Measurements from ENCODE around the gene MYO18A. TPM values are rescaled to one million over a fixed set of nuclear protein-coding genes. Genes with fewer than 3 reads are reported as not detected.

The MYO18A gene
- total RNA-seq, 2 donors from 2014 or later: 106 to 332 TPM

DNA sequence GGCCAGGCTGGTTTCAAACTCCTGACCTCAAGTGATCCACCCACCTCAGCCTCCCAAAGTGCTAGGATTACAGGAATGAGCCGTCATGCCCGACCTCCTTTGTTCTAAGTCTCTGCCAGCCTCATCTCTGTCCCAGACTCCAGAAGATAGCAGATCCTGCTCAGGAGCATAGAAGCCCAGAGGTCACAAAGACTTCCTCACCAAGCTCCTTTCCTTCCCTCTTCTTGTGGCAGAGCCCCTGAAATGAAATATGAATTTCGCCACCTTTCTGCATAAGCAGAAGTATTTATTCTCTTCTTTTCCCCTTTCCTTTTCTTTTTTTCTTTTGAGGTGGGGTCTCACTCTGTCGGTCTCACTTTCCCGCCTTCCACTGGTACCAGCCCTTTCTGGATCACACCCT, 148.7 kb downstream of the MYO18A start:
- no peak for ATAC-seq (ENCODE audit: insufficient number of reproducible peaks, low FRiP score, low read depth)
- TF ChIP-seq, protein P1, sequence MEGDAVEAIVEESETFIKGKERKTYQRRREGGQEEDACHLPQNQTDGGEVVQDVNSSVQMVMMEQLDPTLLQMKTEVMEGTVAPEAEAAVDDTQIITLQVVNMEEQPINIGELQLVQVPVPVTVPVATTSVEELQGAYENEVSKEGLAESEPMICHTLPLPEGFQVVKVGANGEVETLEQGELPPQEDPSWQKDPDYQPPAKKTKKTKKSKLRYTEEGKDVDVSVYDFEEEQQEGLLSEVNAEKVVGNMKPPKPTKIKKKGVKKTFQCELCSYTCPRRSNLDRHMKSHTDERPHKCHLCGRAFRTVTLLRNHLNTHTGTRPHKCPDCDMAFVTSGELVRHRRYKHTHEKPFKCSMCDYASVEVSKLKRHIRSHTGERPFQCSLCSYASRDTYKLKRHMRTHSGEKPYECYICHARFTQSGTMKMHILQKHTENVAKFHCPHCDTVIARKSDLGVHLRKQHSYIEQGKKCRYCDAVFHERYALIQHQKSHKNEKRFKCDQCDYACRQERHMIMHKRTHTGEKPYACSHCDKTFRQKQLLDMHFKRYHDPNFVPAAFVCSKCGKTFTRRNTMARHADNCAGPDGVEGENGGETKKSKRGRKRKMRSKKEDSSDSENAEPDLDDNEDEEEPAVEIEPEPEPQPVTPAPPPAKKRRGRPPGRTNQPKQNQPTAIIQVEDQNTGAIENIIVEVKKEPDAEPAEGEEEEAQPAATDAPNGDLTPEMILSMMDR (IDR thresholded peaks at IDR 0.05): no peak

DNA sequence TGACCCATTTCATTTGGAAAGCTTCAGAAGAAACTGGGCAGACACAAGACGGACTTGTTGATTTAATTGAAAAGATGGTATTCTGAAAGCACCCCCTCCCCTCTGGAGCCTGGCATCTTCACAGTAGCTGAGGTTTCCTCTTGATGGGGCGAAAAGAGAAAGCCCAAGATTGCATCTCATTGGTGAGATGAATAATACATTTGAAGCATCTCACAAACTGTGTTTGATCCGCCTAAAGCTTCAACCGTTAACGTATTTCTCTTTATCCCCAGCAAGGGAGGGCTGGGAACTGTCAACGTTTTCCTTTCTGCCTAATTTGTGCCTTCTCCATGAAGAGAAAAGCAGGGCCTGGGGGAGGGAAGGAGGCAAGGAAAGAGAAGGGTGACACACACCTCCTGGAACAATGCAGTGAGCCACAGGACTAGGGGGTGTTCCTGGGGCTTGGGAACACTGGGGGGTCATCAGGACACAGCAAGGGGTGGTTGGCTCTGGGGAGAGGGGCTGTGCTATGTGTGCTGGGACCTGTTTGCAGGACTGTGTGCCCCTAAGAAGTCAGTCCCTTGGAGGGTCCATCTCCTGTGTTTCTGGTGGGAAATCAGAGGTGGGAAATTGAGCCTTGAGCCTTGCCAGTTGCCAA, 155.8 kb downstream of the MYO18A start:
- TF ChIP-seq, protein P1 (IDR thresholded peaks at IDR 0.05): no peak
- DNase-seq (ENCODE audit: low spot score) (no peak), ATAC-seq (ENCODE audit: insufficient number of reproducible peaks, low FRiP score, low read depth) (no peak)
- no peak overlapping the region for H3K4me3 ChIP-seq
- H3K27ac ChIP-seq: no peak overlapping the region
- H3K4me1 ChIP-seq (ENCODE audit: control insufficient read depth in 1 of 2, low read depth in 2 of 2): peaks cover 4% of the 10 kb centered on the region in 2 donors
- H3K27me3 ChIP-seq (replicated peaks; ENCODE audit: insufficient read depth): no peaks in the 10 kb centered on the region
- H3K36me3 ChIP-seq: no peaks in the 10 kb centered on the region
- no peaks in the 10 kb centered on the region for H3K9me3 ChIP-seq

More for the DNA sequence above, 148.7 kb downstream of the MYO18A start:
- Histone ChIP-seq H3K36me3 (no peaks in the 10 kb centered on the region), H3K27me3 (replicated peaks; ENCODE audit: insufficient read depth) (no peaks in the 10 kb centered on the region), H3K9me3 (peaks cover 10% of the 10 kb centered on the region), H3K27ac (no peak overlapping the region), H3K4me3 (no peak overlapping the region), H3K4me1 (ENCODE audit: control insufficient read depth in 1 of 2, low read depth in 2 of 2) (no peaks in the 10 kb centered on the region)
- DNase-seq (ENCODE audit: low spot score): no peak

DNA sequence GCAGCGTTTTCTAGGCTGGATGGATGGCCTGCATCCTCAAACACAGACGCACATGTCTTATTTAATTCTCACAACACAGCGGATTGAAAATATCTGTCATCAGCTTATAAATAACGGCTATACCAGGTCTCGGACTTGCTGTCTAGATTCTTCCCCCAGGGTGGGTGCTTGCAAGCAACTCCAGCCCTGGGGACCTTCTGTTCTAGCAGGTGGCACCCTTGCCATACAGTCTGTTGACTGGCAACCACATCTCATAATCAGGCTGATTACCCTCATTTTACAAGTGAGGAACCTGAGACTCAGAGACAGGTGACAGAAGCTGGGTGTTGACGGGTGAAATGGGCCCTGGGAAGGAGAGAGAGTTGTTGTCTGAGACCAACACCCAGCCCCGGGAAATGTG, 158.1 kb downstream of the MYO18A start:
- Histone ChIP-seq H3K36me3 (no peaks in the 10 kb centered on the region), H3K4me1 (ENCODE audit: control insufficient read depth in 1 of 2, low read depth in 2 of 2) (peaks cover 4% of the 10 kb centered on the region in 2 donors), H3K27me3 (replicated peaks; ENCODE audit: insufficient read depth) (no peaks in the 10 kb centered on the region), H3K4me3 (no peak overlapping the region), H3K27ac (no peak overlapping the region), H3K9me3 (no peaks in the 10 kb centered on the region)
- ATAC-seq (ENCODE audit: insufficient number of reproducible peaks, low FRiP score, low read depth) (no peak), DNase-seq (ENCODE audit: low spot score) (no peak)
- TF ChIP-seq, protein P1 (IDR thresholded peaks at IDR 0.05): no peak

DNA sequence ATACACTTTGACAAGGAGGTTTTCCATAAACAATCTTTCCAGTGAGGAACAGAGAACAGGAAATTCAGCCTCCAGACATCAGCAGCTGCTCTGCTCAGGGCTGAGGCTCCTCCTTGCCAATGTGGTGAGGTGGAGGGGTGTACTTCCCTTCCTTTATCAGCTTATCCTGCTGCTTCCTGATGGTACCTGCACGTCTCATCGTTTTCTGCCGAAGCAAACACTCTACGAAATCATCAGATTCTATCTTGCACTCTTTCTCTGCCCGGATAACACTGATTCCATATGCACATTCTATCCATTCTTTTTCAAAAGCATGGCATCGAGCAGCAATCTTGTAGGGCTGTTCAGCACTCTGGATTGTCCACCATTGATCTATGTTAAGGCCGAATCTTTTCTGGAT, 159.0 kb downstream of the MYO18A start:
- ATAC-seq (ENCODE audit: insufficient number of reproducible peaks, low FRiP score, low read depth) (no peak), DNase-seq (ENCODE audit: low spot score) (no peak)
- Histone ChIP-seq H3K4me3 (no peak overlapping the region), H3K27me3 (replicated peaks; ENCODE audit: insufficient read depth) (no peaks in the 10 kb centered on the region), H3K36me3 (no peaks in the 10 kb centered on the region), H3K27ac (no peak overlapping the region), H3K9me3 (no peaks in the 10 kb centered on the region), H3K4me1 (ENCODE audit: control insufficient read depth in 1 of 2, low read depth in 2 of 2) (peaks cover 4% of the 10 kb centered on the region in 2 donors)
- TF ChIP-seq, protein P1 (IDR thresholded peaks at IDR 0.05): no peak

Other genes starting within 250 kb of the MYO18A start
- 10 to 100 TPM; 46.4 to 99.4 TPM for gene PHF12, start 228.9 kb downstream of the MYO18A start, total RNA-seq
- gene SEZ6, start 174.4 kb downstream of the MYO18A start, total RNA-seq: not detected
- gene PIPOX, start 137.3 kb downstream of the MYO18A start, total RNA-seq: 1 to 10 TPM; 4.3 to 7.8 TPM
- gene CRYBA1, start 66.5 kb upstream of the MYO18A start, total RNA-seq: not detected
- gene NUFIP2, start 113.8 kb upstream of the MYO18A start, total RNA-seq: 10 to 100 TPM; 39.7 to 65.8 TPM
- 10 to 100 TPM; 46.0 to 64.6 TPM for gene TAOK1, start 210.0 kb upstream of the MYO18A start, total RNA-seq

Data from thoracic aorta (tissue), 2 donors.